Measurements from ENCODE around the gene PDE1C.

Gene PDE1C

DNA sequence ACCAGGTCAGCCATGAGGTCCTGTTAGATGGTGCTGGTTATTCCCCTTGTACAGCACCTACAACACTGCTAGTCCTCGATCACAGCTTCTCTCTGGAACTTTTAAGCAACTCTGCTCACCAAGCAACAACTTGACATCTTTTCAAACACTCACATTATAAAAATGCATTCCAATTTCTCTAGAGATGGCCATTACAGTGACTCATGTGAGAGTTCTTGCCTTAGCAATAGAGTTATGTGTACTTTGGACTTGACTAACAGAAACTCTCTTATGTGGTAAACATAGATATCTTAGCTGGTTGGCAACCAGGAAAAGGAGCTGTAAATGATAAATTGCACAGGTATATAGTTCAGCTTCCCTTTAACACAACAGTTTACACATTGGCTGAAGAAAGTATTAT lies 122.2 kb downstream of the PDE1C start:
- no peak overlapping the region for H3K27ac ChIP-seq
- TF ChIP-seq, protein P1, sequence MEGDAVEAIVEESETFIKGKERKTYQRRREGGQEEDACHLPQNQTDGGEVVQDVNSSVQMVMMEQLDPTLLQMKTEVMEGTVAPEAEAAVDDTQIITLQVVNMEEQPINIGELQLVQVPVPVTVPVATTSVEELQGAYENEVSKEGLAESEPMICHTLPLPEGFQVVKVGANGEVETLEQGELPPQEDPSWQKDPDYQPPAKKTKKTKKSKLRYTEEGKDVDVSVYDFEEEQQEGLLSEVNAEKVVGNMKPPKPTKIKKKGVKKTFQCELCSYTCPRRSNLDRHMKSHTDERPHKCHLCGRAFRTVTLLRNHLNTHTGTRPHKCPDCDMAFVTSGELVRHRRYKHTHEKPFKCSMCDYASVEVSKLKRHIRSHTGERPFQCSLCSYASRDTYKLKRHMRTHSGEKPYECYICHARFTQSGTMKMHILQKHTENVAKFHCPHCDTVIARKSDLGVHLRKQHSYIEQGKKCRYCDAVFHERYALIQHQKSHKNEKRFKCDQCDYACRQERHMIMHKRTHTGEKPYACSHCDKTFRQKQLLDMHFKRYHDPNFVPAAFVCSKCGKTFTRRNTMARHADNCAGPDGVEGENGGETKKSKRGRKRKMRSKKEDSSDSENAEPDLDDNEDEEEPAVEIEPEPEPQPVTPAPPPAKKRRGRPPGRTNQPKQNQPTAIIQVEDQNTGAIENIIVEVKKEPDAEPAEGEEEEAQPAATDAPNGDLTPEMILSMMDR (IDR thresholded peaks at IDR 0.05), result no peak
- no peak for TF ChIP-seq ZFX (IDR thresholded peaks at IDR 0.05; ENCODE audit: borderline replicate concordance)

DNA sequence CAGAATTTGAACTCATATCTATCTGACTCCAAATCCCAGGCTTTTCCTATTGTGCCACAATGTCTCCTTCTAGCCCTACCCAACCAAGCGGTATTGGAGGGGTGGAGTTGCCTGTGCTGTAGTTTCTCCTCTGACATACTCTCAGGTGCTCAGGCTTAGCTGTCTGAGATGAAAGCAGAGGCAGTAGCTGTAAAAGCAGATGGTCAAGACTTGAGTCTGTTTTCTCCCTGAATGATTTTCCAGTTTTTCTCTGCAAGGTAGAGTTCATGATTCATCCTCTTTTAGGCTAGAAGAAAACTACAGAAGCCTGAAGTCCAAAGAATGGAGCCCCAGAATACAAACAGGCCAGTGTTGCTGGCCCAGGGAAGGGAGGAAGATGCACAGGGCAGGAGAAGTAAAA lies 130.0 kb downstream of the PDE1C start:
- no peak overlapping the region for H3K27ac ChIP-seq

DNA sequence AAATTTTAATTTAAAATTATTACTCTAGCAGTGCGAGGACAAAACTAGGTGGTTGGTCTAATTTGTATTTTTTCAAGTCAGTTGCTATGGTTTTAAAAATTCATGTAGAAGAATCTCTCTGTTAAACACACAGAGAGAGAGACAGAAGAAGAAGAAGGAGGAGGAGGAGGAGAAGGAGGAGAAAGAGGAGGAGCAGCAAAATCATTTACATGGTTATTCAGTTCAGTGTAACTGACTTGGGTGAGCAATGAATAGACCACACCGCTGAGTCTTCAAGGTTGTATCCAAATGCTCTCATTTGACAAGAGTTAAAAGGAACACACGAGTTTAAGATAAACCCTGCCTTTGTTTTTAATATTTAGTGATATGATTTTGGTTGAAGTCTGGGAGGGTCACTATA lies 131.1 kb downstream of the PDE1C start:
- no peak overlapping the region for H3K27ac ChIP-seq
- TF ChIP-seq, protein P1 (IDR thresholded peaks at IDR 0.05), result no peak
- TF ChIP-seq ZFX (IDR thresholded peaks at IDR 0.05; ENCODE audit: borderline replicate concordance), result no peak

More for the DNA sequence above, 130.0 kb downstream of the PDE1C start:
- no peak for TF ChIP-seq ZFX (IDR thresholded peaks at IDR 0.05; ENCODE audit: borderline replicate concordance)
- TF ChIP-seq, protein P1 (IDR thresholded peaks at IDR 0.05), result no peak

DNA sequence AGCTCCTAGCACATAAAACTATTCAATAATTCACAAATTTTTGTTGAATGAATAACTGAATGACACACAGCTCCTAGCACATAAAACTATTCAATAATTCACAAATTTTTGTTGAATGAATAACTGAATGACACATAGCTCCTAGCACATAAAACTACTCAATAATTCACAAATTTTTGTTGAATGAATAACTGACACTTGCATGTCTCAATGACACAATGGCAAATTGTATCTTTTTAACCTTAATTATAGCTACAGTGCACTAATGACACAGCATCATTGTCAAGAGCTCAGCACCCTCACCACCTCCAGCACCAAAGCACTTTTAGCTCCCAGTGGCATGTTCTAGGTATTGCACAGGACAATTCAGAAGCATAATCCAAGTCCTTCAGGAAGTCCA lies 131.6 kb downstream of the PDE1C start:
- no peak for TF ChIP-seq ZFX (IDR thresholded peaks at IDR 0.05; ENCODE audit: borderline replicate concordance)
- TF ChIP-seq, protein P1 (IDR thresholded peaks at IDR 0.05), result no peak
- no peak overlapping the region for H3K27ac ChIP-seq

DNA sequence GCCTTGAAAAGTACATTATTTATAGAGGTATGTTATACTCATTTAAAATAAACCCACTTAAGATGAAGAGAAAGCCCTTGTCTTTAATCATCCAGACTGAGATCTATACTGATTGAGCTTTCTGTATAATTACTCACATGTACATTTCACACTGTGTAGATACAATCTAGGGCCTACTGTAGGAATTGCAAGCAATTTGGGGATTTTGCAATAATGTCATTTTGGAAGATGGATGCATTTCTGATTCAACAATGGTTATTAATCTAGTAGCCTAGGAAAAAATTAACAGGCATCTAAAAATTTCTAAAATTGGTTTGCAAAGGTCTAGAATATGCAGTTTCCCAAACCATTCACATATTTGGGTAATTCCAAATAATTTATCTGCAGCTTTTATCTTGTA lies 132.2 kb downstream of the PDE1C start:
- TF ChIP-seq, protein P1 (IDR thresholded peaks at IDR 0.05), result no peak
- TF ChIP-seq ZFX (IDR thresholded peaks at IDR 0.05; ENCODE audit: borderline replicate concordance), result no peak
- no peak overlapping the region for H3K27ac ChIP-seq

DNA sequence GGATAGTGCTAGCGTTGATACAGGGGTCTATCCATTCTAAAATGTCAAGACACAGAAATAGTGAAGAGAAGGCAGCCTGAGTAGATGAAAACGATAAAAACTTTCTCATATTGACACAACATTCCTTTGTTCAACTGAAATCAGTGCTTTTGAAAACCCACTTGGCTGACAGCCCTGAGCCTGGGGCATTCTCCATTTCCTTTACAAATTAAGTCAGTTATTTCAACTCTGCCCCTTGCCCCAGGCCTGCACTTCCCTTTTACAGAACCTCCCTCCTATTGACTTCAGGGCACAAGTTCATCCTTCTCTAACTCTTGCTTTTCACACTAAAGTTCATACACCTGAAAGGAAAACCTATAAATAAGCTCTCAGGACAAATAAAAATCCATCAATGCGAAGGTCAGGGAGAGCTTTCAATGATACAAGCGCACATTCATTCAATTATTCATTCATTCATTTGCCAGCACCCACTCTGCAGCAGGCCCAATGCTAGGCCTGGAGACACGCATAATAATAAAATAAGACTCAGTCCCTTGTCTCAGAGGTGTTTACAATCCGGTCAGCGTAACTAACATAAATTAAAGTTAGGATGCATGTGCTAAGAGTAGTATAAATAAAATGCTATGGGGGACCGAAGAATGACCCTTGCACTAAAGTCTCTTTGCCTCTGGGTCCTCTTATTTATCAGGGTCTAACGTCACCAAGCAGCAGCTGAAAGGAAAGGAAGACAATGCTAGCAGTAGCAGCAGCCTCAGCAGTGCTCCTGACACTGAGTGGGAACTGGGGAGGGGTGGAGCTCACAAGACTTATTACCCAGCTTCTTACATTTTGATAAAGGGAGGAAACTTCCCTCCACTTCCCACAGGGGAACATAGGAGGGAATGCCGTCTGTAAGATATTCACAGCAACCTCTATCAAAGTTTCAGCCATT lies 134.8 kb downstream of the PDE1C start:
- H3K27ac ChIP-seq, result no peak overlapping the region
- TF ChIP-seq, protein P1 (IDR thresholded peaks at IDR 0.05), result no peak
- TF ChIP-seq ZFX (IDR thresholded peaks at IDR 0.05; ENCODE audit: borderline replicate concordance), result no peak

DNA sequence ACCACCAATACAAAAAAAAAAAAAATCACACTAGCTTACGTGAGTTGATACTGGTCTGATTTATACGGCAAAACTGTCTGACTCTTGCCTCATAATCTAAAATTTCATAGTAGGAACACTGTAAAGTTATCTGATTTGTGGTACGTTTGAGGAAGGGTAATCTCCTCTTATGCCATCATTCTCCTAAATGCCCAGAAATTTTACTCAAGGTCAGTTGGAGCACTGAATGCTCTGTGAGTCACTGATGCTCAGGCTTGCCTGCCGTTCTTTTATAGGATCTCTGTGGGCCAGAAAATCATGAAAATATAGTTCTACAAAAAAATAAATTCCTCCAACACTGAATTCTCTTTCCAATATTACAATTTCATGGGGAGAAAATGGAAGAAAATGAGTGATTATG lies 135.7 kb downstream of the PDE1C start:
- TF ChIP-seq, protein P1 (IDR thresholded peaks at IDR 0.05), result no peak
- TF ChIP-seq ZFX (IDR thresholded peaks at IDR 0.05; ENCODE audit: borderline replicate concordance), result no peak
- H3K27ac ChIP-seq, result no peak overlapping the region
